Effector memory CD4-positive, alpha-beta T cell (primary cell): ENCODE measurements around the gene RICTOR.
"Not testable (repeated sequence)": the region's sequence is repeated elsewhere in the genome, so short reads cannot be mapped to it uniquely, and the experiment has no call there.

ENCODE experiments used
- DNase-seq, 3 donors: peaks; one replicate each; pipeline ENCODE4 v3.0.0-alpha.2; 2020
- H3K27ac ChIP-seq: 2 replicates; pipeline ENCODE4 v1.7.0; 2013; ENCODE audit warnings: mild to moderate bottlenecking, low read length, moderate library complexity; ENCODE audit not compliant: insufficient read depth, poor library complexity, severe bottlenecking
- H3K27me3 ChIP-seq: replicated peaks from 2 replicates; pipeline ENCODE4 v1.7.0; 2013; ENCODE audit warnings: mild to moderate bottlenecking, low read length; ENCODE audit not compliant: insufficient read depth, control insufficient read depth, poor library complexity, severe bottlenecking
- H3K36me3 ChIP-seq: 2 replicates; pipeline ENCODE4 v1.7.0; 2013; ENCODE audit warnings: mild to moderate bottlenecking, low read length, moderate library complexity; ENCODE audit not compliant: control insufficient read depth, insufficient read depth
- H3K4me1 ChIP-seq: 2 replicates; pipeline ENCODE4 v1.7.0; 2013; ENCODE audit warnings: low read length, mild to moderate bottlenecking; ENCODE audit not compliant: control insufficient read depth, insufficient read depth, poor library complexity, severe bottlenecking
- H3K4me3 ChIP-seq: 2 replicates; pipeline ENCODE4 v1.7.0; 2013; ENCODE audit warnings: low read length, low read depth, mild to moderate bottlenecking; ENCODE audit not compliant: insufficient read depth, poor library complexity, severe bottlenecking
- H3K9me3 ChIP-seq: 2 replicates; pipeline ENCODE4 v1.7.0; 2013; ENCODE audit warnings: mild to moderate bottlenecking, low read length, moderate library complexity; ENCODE audit not compliant: control insufficient read depth

Gene RICTOR

DNA sequence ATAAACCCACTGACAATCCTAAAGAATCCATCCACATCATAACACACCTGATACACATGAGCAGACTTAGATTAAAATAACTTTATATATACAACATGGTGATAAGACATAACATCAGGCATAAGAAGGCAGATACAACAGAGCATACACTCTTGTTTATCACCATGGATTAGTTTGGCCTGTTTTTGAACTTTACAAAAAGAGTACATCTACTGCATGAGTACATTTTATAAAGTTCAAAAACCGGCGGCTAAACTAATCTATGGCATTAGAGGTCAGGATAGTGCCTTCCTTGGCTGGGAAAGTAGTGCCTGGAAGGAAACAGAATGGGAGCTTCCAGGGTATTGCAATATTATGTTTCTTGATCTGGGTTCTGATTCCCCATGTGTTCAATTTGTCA lies 15.1 kb downstream of the RICTOR start:
- Histone ChIP-seq H3K9me3 (no peaks in the 10 kb centered on the region), H3K27ac (no peak overlapping the region), H3K27me3 (no peaks in the 10 kb centered on the region), H3K36me3 (no peaks in the 10 kb centered on the region), H3K4me3 (no peak overlapping the region), H3K4me1 (peaks cover 12% of the 10 kb centered on the region)
- no peak for DNase-seq

DNA sequence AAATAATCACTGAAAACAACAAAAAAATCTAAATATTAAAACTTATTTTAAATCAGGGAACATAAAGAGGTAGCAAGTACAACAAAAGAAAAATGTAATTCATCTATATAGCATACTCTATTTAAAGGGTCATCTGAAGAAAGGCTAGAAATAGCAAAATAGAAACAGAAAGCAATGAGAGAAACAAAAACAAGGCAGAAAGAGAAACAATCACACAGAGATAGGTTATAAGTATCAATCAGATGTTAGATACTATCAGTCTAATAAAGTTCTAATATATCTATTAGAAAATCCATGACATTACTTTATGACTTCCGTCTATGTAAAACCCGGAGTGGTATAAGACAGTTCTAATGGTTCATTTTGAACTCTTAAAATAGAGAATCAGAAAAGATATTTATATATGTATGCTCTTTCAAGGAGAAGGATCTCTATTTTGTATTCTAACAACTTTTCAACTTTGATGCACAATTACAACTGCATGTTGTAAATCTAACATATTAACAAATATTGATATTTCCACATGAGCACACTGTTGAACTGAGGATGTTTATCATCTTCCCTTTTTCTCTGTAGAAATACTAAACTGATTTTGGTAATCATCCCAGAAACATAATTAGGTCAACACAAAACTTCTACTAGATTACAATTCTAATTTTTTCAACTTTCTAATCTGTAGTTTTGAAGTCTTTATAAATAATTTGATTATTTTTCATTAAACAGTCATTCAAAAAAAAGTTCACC lies 15.8 kb downstream of the RICTOR start:
- peaks cover 9% of the 10 kb centered on the region for H3K4me1 ChIP-seq
- H3K36me3 ChIP-seq, result no peaks in the 10 kb centered on the region
- H3K27ac ChIP-seq, result no peak overlapping the region
- H3K4me3 ChIP-seq, result peak overlapping the region; percentile 27
- no peaks in the 10 kb centered on the region for H3K9me3 ChIP-seq
- no peak for DNase-seq
- no peaks in the 10 kb centered on the region for H3K27me3 ChIP-seq

- H3K9me3 ChIP-seq, result no peaks in the 10 kb centered on the region
- peak overlapping the region; percentile 27 for H3K4me3 ChIP-seq
- no peaks in the 10 kb centered on the region for H3K27me3 ChIP-seq
- DNase-seq, result no peak
- H3K36me3 ChIP-seq, result no peaks in the 10 kb centered on the region
- H3K4me1 ChIP-seq, result peaks cover 7% of the 10 kb centered on the region
- no peak overlapping the region for H3K27ac ChIP-seq
Observed at GRCh38 chr5:39057734-39058133, 16.5 kb downstream of the RICTOR start.

- Histone ChIP-seq H3K36me3 (no peaks in the 10 kb centered on the region), H3K27me3 (no peaks in the 10 kb centered on the region), H3K4me1 (peaks cover 7% of the 10 kb centered on the region), H3K27ac (no peak overlapping the region), H3K9me3 (no peaks in the 10 kb centered on the region), H3K4me3 (no peak overlapping the region)
- no peak for DNase-seq
Observed at GRCh38 chr5:39055768-39056398, 18.3 kb downstream of the RICTOR start.

- H3K9me3 ChIP-seq, result no peaks in the 10 kb centered on the region
- no peak for DNase-seq
- no peaks in the 10 kb centered on the region for H3K27me3 ChIP-seq
- peaks cover 7% of the 10 kb centered on the region for H3K4me1 ChIP-seq
- no peaks in the 10 kb centered on the region for H3K36me3 ChIP-seq
- no peak overlapping the region for H3K4me3 ChIP-seq
- H3K27ac ChIP-seq, result no peak overlapping the region
Observed at GRCh38 chr5:39055027-39055767, 19.0 kb downstream of the RICTOR start.

GRCh38 chr5:39053189-39053588 lies 21.0 kb downstream of the RICTOR start:
- H3K4me3 ChIP-seq, result no peak overlapping the region
- no peaks in the 10 kb centered on the region for H3K9me3 ChIP-seq
- no peaks in the 10 kb centered on the region for H3K27me3 ChIP-seq
- no peak overlapping the region for H3K27ac ChIP-seq
- H3K36me3 ChIP-seq, result no peaks in the 10 kb centered on the region
- no peak for DNase-seq
- peaks cover 4% of the 10 kb centered on the region for H3K4me1 ChIP-seq

DNA sequence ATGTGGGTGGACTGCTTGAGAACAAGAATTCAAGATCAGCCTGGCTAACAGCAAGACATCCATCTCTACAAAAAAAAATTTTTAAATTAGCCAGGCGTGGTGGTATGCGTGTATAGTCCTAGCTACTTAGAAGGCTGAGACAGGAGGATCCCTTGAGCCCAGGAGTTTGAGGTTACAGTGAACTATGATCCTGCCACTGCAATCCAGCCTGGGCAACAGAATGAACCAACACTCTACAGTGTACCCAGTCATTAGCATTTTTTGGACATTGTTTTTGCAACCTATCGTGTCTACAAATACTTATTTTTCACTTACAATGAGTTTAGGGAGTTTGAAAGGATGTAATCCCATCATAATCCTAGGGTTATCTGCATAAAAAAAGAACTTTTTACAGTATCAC lies 22.1 kb downstream of the RICTOR start:
- Histone ChIP-seq H3K36me3 (no peaks in the 10 kb centered on the region), H3K9me3 (no peaks in the 10 kb centered on the region), H3K4me3 (no peak overlapping the region), H3K27me3 (no peaks in the 10 kb centered on the region), H3K4me1 (peaks cover 3% of the 10 kb centered on the region), H3K27ac (no peak overlapping the region)
- no peak for DNase-seq

DNA sequence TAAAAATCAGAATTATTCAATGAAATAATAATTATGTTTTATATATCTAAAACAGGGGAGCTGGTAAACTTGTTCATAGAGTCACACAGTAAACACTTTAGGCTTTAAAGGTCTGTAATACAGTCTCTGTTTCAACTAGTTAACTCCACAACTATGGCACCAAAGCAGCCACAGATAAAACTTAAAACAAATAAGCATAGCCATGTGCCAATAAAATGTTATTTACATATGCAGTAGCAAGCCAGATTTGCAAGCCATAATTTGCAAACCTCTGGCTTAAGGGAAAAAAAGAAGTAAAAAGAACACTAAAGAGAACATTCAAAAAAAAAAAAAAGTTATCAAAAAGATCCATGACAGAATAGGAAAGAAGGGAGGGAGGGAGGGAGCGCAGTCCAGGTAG lies 24.9 kb downstream of the RICTOR start:
- Histone ChIP-seq H3K4me1 (peaks cover 3% of the 10 kb centered on the region), H3K9me3 (no peaks in the 10 kb centered on the region), H3K4me3 (no peak overlapping the region), H3K27me3 (no peaks in the 10 kb centered on the region), H3K36me3 (no peaks in the 10 kb centered on the region), H3K27ac (no peak overlapping the region)
- no peak for DNase-seq

GRCh38 chr5:39040875-39041274 lies 33.3 kb downstream of the RICTOR start:
- DNase-seq, result no peak
- H3K4me1 ChIP-seq, result no peaks in the 10 kb centered on the region
- no peak overlapping the region for H3K4me3 ChIP-seq
- no peak overlapping the region for H3K27ac ChIP-seq
- no peaks in the 10 kb centered on the region for H3K27me3 ChIP-seq
- H3K36me3 ChIP-seq, result peaks cover 4% of the 10 kb centered on the region
- no peaks in the 10 kb centered on the region for H3K9me3 ChIP-seq

- not testable (repeated sequence) for H3K27ac ChIP-seq, DNase-seq, H3K27me3 ChIP-seq, H3K4me1 ChIP-seq, H3K9me3 ChIP-seq, H3K4me3 ChIP-seq, H3K36me3 ChIP-seq
Observed at GRCh38 chr5:39034493-39034892, 39.7 kb downstream of the RICTOR start.
